MCF 10A (cell line): ENCODE results near the gene CCL15. TPM values are rescaled to one million over a fixed set of nuclear protein-coding genes. Genes with fewer than 3 reads are reported as not detected.

Experiments
- BruUV-seq: library from RNA; stranded (reverse); fragments of 400-500 nt; replicated peaks from 2 replicates; lab custom pipeline; 2021; lab: Mats Ljungman, UMichigan
- CTCF ChIA-PET: fragments of 300-600 bp; sonication (Branson Sonifier 250); formaldehyde crosslinking; extraction: SDS; loops from one replicate; lab custom pipeline; 2021; ENCODE audit warnings: antibody characterized with exemption, inconsistent platforms; lab: Yijun Ruan, JAX
- POLR2A ChIA-PET: fragments of 300-600, 350-650 bp; sonication (Branson Sonifier 250); formaldehyde crosslinking; extraction: SDS; loops from one replicate; lab custom pipeline; 2020; ENCODE audit warnings: antibody characterized with exemption, inconsistent platforms; lab: Yijun Ruan, JAX
- DNase-seq: peaks from one replicate; pipeline ENCODE4 v3.0.0-alpha.2; 2018; ENCODE audit not compliant: unreplicated experiment
- H3K27ac Mint-ChIP-seq: one replicate; pipeline ENCODE4 v1.8.0; 2022; ENCODE audit warnings: mild to moderate bottlenecking, low read depth, mixed read lengths; ENCODE audit not compliant: unreplicated experiment
- H3K27me3 Mint-ChIP-seq: one replicate; pipeline ENCODE4 v1.8.0; 2022; ENCODE audit warnings: mixed read lengths; ENCODE audit not compliant: insufficient read depth, unreplicated experiment
- H3K36me3 Mint-ChIP-seq: one replicate; pipeline ENCODE4 v1.8.0; 2022; ENCODE audit warnings: mild to moderate bottlenecking, moderate library complexity, mixed read lengths; ENCODE audit not compliant: insufficient read depth, unreplicated experiment
- H3K4me1 Mint-ChIP-seq: one replicate; pipeline ENCODE4 v1.8.0; 2022; ENCODE audit warnings: mixed read lengths; ENCODE audit not compliant: insufficient read depth, unreplicated experiment
- H3K4me3 Mint-ChIP-seq: one replicate; pipeline ENCODE4 v1.8.0; 2022; ENCODE audit warnings: mild to moderate bottlenecking, moderate library complexity, mixed read lengths; ENCODE audit not compliant: unreplicated experiment
- H3K9me3 Mint-ChIP-seq: one replicate; pipeline ENCODE4 v1.8.0; 2022; ENCODE audit warnings: mixed read lengths; ENCODE audit not compliant: unreplicated experiment
- CTCF ChIP-seq: fragments of 200-600 bp; IDR thresholded peaks from one replicate; pipeline ENCODE4 v1.8.0; 2022; ENCODE audit warnings: antibody characterized with exemption, mild to moderate bottlenecking; ENCODE audit not compliant: unreplicated experiment
- intact Hi-C: fragments of 100-400 bp; cut with micrococcal nuclease; formaldehyde crosslinking; loops from 2 replicates; pipeline ENCODE4 v1.14.1; 2022
- total RNA-seq: library from RNA; stranded (reverse); gene quantifications from 2 replicates; pipeline ENCODE4 v1.2.3, GENCODE V29; 2022

Gene CCL15
- total RNA-seq, 1 experiment from 2014 or later = not detected

DNA sequence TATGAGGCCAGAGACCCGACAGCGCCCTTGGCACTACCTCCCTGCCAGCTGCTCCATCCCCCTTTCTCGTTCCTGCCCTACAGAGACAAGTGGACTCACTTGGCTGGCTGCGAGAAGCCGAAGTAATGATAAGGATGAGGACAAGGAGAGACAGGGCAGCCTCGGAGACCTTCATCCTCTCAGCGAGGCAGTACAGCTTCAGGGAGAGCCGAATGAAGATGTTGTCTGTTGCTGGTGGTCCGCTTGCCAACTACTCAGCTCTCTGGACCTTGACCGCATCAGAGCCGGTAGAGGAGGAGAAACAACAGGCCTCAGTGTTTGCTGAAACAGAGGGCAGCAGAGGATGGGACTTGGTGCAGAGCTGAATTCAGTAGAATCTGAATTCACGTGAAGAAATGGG, 20.1 kb downstream of the CCL15 start, which contains the start of gene CCL16:
TSS of gene CCL16 (minus strand) at position 252 of the 400 bp plus-strand sequence. CDS start at position 175, 77 bp downstream.
- BruUV-seq = no TSS peak
- TF ChIP-seq CTCF = no peak
- CTCF ChIA-PET = interaction anchor here (1.0 to 2.1 kb wide), 3 partner anchors 12 to 166 kb away, joined by 3 to 7 read pairs (median 3); no protein-coding TSS in a partner anchor
- Mint-ChIP-seq H3K4me1 (no peaks in the 10 kb centered on the region), H3K27me3 (no peaks in the 10 kb centered on the region), H3K27ac (no peak within 1 kb of the TSS), H3K36me3 (no peaks in the 10 kb centered on the region), H3K4me3 (no peak within 1 kb of the TSS), H3K9me3 (no peaks in the 10 kb centered on the region)
- no peak for DNase-seq
- POLR2A ChIA-PET = no interaction called here
- intact Hi-C loops = no loop called here

GRCh38 chr17:35978346-35978745, 23.0 kb downstream of the CCL15 start:
- no peak for TF ChIP-seq CTCF
- Mint-ChIP-seq H3K9me3 (no peaks in the 10 kb centered on the region), H3K4me1 (peaks cover 7% of the 10 kb centered on the region), H3K36me3 (no peaks in the 10 kb centered on the region), H3K27ac (no peak overlapping the region), H3K27me3 (no peaks in the 10 kb centered on the region), H3K4me3 (no peak overlapping the region)
- POLR2A ChIA-PET = interaction anchor here (1.1 kb wide), 1 partner anchor 8 kb away, joined by 3 read pairs; the partner anchor contains the start of gene CCL14
- no peak for DNase-seq
- CTCF ChIA-PET = interaction anchor here (0.7 to 5.3 kb wide), 6 partner anchors 8 to 505 kb away, joined by 3 to 99 read pairs (median 5); no protein-coding TSS in a partner anchor
- no TSS peak for BruUV-seq
- intact Hi-C loops = no loop called here

DNA sequence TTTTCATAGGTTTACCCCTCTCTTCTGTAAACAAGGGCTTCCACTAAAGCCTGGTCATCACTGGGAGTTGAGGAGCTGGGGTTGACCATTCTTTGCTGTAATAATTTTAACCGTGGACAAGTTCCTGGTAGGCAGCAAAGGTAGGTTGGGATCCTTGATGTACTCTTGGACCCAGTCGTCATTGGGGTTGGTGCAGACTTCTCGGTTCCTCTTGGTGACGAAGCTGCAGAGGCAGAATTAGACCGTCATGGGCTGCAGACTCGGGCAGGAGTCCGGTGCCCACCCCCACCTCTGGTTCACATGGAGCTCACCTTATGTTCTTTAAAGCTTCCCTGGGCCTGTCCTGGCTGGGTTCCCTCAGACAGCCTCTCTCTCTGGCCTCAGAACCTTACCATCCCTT, 23.8 kb downstream of the CCL15 start:
- no peaks in the 10 kb centered on the region for H3K9me3 Mint-ChIP-seq
- H3K4me3 Mint-ChIP-seq = no peak overlapping the region
- TF ChIP-seq CTCF = no peak
- intact Hi-C loops = no loop called here
- no peaks in the 10 kb centered on the region for H3K27me3 Mint-ChIP-seq
- ChIA-PET CTCF (interaction anchor here (0.6 to 5.3 kb wide), 5 partner anchors 8 to 950 kb away, joined by 3 to 99 read pairs (median 4); no protein-coding TSS in a partner anchor), POLR2A (interaction anchor here (1.1 kb wide), 1 partner anchor 9 kb away, joined by 3 read pairs; the partner anchor contains the start of gene CCL14)
- DNase-seq = no peak
- H3K27ac Mint-ChIP-seq = no peak overlapping the region
- H3K4me1 Mint-ChIP-seq = peaks cover 7% of the 10 kb centered on the region
- no TSS peak for BruUV-seq
- H3K36me3 Mint-ChIP-seq = no peaks in the 10 kb centered on the region

DNA sequence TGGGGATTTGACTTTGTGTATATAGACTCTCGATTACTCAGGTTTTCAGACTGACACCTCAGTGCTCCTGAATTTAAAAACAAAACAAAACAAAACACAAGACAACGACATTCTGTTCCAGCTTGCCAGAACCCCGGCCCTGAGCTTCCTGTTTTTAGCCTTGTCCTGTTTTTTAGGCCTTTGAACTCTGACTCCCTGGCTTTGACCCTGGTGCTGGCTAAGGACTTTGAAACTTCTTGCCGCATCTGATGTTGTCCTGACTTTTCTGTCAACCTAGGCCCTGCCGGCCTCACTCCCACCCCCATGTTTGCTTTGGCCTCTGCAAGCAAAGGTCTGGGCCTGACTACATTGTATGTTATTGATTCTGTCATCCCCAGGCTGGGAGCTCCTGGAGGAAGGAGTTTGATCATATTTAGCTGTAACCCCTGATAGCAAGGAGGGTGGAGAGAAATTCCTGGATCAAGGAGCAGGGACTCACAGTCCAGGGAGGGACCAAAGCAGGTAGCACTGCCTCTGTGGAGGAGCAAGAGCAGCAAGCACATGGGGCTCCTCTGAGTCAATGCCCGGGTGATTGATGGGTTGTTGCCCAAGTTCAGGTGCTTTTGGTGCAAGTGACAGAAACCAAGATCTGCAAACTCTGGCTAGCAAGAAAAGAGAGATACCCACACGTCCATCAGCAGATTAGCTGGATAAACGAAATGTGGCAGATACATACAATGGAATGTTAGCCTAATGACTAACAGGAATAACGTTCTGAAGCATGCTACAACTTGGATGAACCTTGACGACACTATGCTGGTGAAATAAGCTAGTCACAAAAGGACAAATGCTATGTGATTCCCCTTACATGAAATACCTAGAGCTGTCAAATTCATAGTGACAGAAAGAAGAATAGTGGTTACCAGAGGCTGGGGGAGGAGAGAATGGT, 27.8 kb downstream of the CCL15 start:
- peak; percentile 18 for DNase-seq
- ChIA-PET POLR2A (interaction anchor here (0.6 to 1.1 kb wide), 8 partner anchors 17 to 509 kb away, joined by 3 to 4 read pairs (median 3); no protein-coding TSS in a partner anchor), CTCF (interaction anchor here (0.6 to 9.9 kb wide), 5 partner anchors 29 to 510 kb away, joined by 3 to 284 read pairs (median 3); no protein-coding TSS in a partner anchor)
- H3K4me3 Mint-ChIP-seq = no peak overlapping the region
- no peaks in the 10 kb centered on the region for H3K9me3 Mint-ChIP-seq
- intact Hi-C loops = no loop called here
- H3K4me1 Mint-ChIP-seq = peaks cover 7% of the 10 kb centered on the region
- H3K27ac Mint-ChIP-seq = no peak overlapping the region
- no peaks in the 10 kb centered on the region for H3K27me3 Mint-ChIP-seq
- no TSS peak for BruUV-seq
- no peak for TF ChIP-seq CTCF
- H3K36me3 Mint-ChIP-seq = no peaks in the 10 kb centered on the region
